Loucy (cell line): Measurements from ENCODE around the gene SEC22C.

Experiments
- H2AFZ ChIP-seq: fragments of 200-600 bp; sonication (generic); 2 replicates; pipeline ENCODE4 v1.6.0; 2016; ENCODE audit warnings: antibody characterized with exemption, mild to moderate bottlenecking, low read length, moderate library complexity
- H3F3A ChIP-seq: fragments of 200-600 bp; 2 replicates; pipeline ENCODE4 v1.6.0; 2016; ENCODE audit warnings: antibody characterized with exemption, low read depth, mild to moderate bottlenecking
- H3K27me3 ChIP-seq: fragments of 200-600 bp; sonication (generic); 2 replicates; pipeline ENCODE4 v1.6.1; 2014; ENCODE audit warnings: low read length, mild to moderate bottlenecking; ENCODE audit not compliant: insufficient read depth, poor library complexity, severe bottlenecking
- H3K36me3 ChIP-seq: fragments of 200-600 bp; sonication (generic); 2 replicates; pipeline ENCODE4 v1.6.1; 2016; ENCODE audit warnings: low read length; ENCODE audit not compliant: insufficient read depth
- H3K4me1 ChIP-seq: fragments of 200-600 bp; sonication (generic); 2 replicates; pipeline ENCODE4 v1.5.1; 2014; ENCODE audit warnings: low read length, mild to moderate bottlenecking; ENCODE audit not compliant: insufficient read depth, poor library complexity, severe bottlenecking
- H3K4me2 ChIP-seq: fragments of 200-600 bp; sonication (generic); 2 replicates; pipeline ENCODE4 v1.6.0; 2014; ENCODE audit warnings: antibody characterized with exemption, low read length, low read depth, mild to moderate bottlenecking; ENCODE audit not compliant: poor library complexity, severe bottlenecking
- H3K4me3 ChIP-seq: fragments of 200-600 bp; sonication (generic); 2 replicates; pipeline ENCODE4 v1.5.1; 2014; ENCODE audit warnings: low read length, mild to moderate bottlenecking, mixed read lengths; ENCODE audit not compliant: poor library complexity, severe bottlenecking
- H3K79me2 ChIP-seq: fragments of 200-600 bp; sonication (generic); 2 replicates; pipeline ENCODE4 v1.6.1; 2014; ENCODE audit warnings: low read length; ENCODE audit not compliant: insufficient read depth
- H3K9ac ChIP-seq: fragments of 200-600 bp; sonication (generic); 2 replicates; pipeline ENCODE4 v1.6.0; 2014; ENCODE audit warnings: mild to moderate bottlenecking, low read depth, low read length, moderate library complexity; ENCODE audit not compliant: poor library complexity, severe bottlenecking
- H3K9me2 ChIP-seq: fragments of 200-600 bp; sonication (generic); replicated peaks from 2 replicates; pipeline ENCODE4 v1.6.1; 2016; ENCODE audit warnings: low read depth, low read length, mixed read lengths
- H3K9me3 ChIP-seq: fragments of 200-600 bp; sonication (generic); 2 replicates; pipeline ENCODE4 v1.6.1; 2014; ENCODE audit warnings: mild to moderate bottlenecking, antibody characterized with exemption, low read length, low read depth; ENCODE audit not compliant: insufficient read depth
- H4K20me1 ChIP-seq: fragments of 200-600 bp; sonication (generic); 2 replicates; pipeline ENCODE4 v1.6.0; 2014; ENCODE audit warnings: antibody characterized with exemption, low read length, mild to moderate bottlenecking; ENCODE audit not compliant: insufficient read depth, poor library complexity, severe bottlenecking
- EZH2phosphoT487 ChIP-seq: fragments of 200-600 bp; IDR thresholded peaks from 2 replicates; pipeline ENCODE4 v1.6.1; 2018; ENCODE audit warnings: antibody characterized with exemption, mild to moderate bottlenecking, moderate library complexity, borderline replicate concordance
- TF ChIP-seq, protein P1 (sequence below): fragments of 200-600 bp; sonication (generic); conservative IDR thresholded peaks from 2 replicates; pipeline ENCODE4 v1.5.1; 2014; ENCODE audit warnings: mild to moderate bottlenecking, antibody characterized with exemption, low read length

Gene SEC22C

DNA sequence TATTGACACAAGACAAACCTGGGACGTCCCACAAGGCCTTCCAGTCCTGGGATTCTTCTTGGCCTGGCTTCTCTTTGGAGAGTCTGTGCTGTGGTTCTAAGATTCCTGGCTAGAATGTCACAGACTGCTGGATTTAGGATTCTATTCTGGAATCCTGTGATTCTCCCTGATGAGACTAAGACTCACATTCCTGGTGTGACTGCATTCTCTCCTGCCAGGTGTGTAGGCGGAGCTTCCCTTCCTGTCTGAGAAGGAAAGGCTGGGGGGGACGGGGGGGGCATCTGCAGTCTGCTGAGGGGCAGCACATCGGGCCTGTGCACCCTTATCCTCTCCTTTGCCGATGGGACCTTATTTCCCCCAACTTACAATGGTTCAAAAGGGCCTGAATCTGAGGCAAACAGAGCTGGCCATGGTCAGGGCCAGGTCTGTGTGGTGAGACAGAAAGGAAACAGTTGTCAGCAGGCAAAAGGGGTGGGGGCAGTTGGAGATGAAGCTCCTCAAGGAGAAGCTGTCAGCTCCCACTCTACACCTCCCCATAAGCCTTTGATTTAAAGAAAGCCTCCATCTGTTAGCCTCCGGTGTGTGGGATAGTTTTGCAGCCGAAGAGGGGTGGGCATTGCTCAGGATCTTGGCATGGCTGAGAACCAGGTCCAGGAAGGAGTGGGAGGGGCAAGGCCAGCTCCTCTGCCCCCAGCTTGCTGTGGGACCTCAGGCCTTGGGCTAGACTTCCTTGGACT, 48.4 kb downstream of the SEC22C start:
- H3K4me2 ChIP-seq, result peak overlapping the region; percentile 16
- H3K27me3 ChIP-seq, result no peaks in the 10 kb centered on the region
- H3K4me1 ChIP-seq, result peaks cover 37% of the 10 kb centered on the region
- no peaks in the 10 kb centered on the region for H3K79me2 ChIP-seq
- no peaks in the 10 kb centered on the region for H4K20me1 ChIP-seq
- H3K4me3 ChIP-seq, result no peak overlapping the region
- H2AFZ ChIP-seq, result peak overlapping the region; percentile 77
- no peaks in the 10 kb centered on the region for H3K9me2 ChIP-seq
- no peaks in the 10 kb centered on the region for H3F3A ChIP-seq
- peak overlapping the region; percentile 17 for H3K9ac ChIP-seq
- TF ChIP-seq EZH2phosphoT487, result no peak
- TF ChIP-seq, protein P1, sequence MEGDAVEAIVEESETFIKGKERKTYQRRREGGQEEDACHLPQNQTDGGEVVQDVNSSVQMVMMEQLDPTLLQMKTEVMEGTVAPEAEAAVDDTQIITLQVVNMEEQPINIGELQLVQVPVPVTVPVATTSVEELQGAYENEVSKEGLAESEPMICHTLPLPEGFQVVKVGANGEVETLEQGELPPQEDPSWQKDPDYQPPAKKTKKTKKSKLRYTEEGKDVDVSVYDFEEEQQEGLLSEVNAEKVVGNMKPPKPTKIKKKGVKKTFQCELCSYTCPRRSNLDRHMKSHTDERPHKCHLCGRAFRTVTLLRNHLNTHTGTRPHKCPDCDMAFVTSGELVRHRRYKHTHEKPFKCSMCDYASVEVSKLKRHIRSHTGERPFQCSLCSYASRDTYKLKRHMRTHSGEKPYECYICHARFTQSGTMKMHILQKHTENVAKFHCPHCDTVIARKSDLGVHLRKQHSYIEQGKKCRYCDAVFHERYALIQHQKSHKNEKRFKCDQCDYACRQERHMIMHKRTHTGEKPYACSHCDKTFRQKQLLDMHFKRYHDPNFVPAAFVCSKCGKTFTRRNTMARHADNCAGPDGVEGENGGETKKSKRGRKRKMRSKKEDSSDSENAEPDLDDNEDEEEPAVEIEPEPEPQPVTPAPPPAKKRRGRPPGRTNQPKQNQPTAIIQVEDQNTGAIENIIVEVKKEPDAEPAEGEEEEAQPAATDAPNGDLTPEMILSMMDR, result no peak
- H3K36me3 ChIP-seq, result no peaks in the 10 kb centered on the region
- H3K9me3 ChIP-seq, result no peaks in the 10 kb centered on the region

GRCh38 chr3:42532229-42532628, 49.5 kb downstream of the SEC22C start:
- Histone ChIP-seq H3K79me2 (no peaks in the 10 kb centered on the region), H3K4me3 (no peak overlapping the region), H3K9ac (no peak overlapping the region), H4K20me1 (no peaks in the 10 kb centered on the region), H3K9me2 (no peaks in the 10 kb centered on the region), H2AFZ (no peak overlapping the region), H3K4me2 (no peak overlapping the region), H3K36me3 (no peaks in the 10 kb centered on the region), H3K4me1 (peaks cover 46% of the 10 kb centered on the region), H3F3A (no peaks in the 10 kb centered on the region), H3K9me3 (no peaks in the 10 kb centered on the region), H3K27me3 (no peaks in the 10 kb centered on the region)
- TF ChIP-seq EZH2phosphoT487, result no peak
- TF ChIP-seq, protein P1, result no peak

GRCh38 chr3:42531470-42531869, 50.3 kb downstream of the SEC22C start:
- H3K36me3 ChIP-seq, result no peaks in the 10 kb centered on the region
- H3F3A ChIP-seq, result no peaks in the 10 kb centered on the region
- H3K4me2 ChIP-seq, result no peak overlapping the region
- H3K27me3 ChIP-seq, result no peaks in the 10 kb centered on the region
- peaks cover 53% of the 10 kb centered on the region for H3K4me1 ChIP-seq
- no peaks in the 10 kb centered on the region for H3K79me2 ChIP-seq
- H3K4me3 ChIP-seq, result no peak overlapping the region
- no peak overlapping the region for H2AFZ ChIP-seq
- no peak for TF ChIP-seq EZH2phosphoT487
- TF ChIP-seq, protein P1, result no peak
- no peaks in the 10 kb centered on the region for H3K9me3 ChIP-seq
- H4K20me1 ChIP-seq, result no peaks in the 10 kb centered on the region
- H3K9ac ChIP-seq, result no peak overlapping the region
- no peaks in the 10 kb centered on the region for H3K9me2 ChIP-seq
